Measurements from ENCODE around the gene ARHGAP15.

Gene ARHGAP15

GRCh38 chr2:143548032-143548431 lies 418.8 kb downstream of the ARHGAP15 start:
- DNase-seq: no peak

- DNase-seq: no peak
These were observed 421.3 kb downstream of the ARHGAP15 start for GRCh38 chr2:143550500-143550899.

- DNase-seq: no peak
These were observed 422.9 kb downstream of the ARHGAP15 start for GRCh38 chr2:143551971-143552650.

GRCh38 chr2:143553261-143553660 lies 424.0 kb downstream of the ARHGAP15 start:
- no peak for DNase-seq

- no peak for DNase-seq
These were observed 429.4 kb downstream of the ARHGAP15 start for GRCh38 chr2:143558665-143559064.

- no peak for DNase-seq
These were observed 429.9 kb downstream of the ARHGAP15 start for GRCh38 chr2:143559147-143559546.

GRCh38 chr2:143560724-143561123 lies 431.5 kb downstream of the ARHGAP15 start:
- DNase-seq: no peak

GRCh38 chr2:143564419-143564818 lies 435.2 kb downstream of the ARHGAP15 start:
- no peak for DNase-seq

- DNase-seq: no peak
These were observed 442.5 kb downstream of the ARHGAP15 start for GRCh38 chr2:143571747-143572146.

GRCh38 chr2:143572421-143572820 lies 443.2 kb downstream of the ARHGAP15 start:
- no peak for DNase-seq

- DNase-seq: no peak
These were observed 444.9 kb downstream of the ARHGAP15 start for GRCh38 chr2:143574069-143574468.

- DNase-seq: no peak
These were observed 446.1 kb downstream of the ARHGAP15 start for GRCh38 chr2:143575340-143575739.

GRCh38 chr2:143577489-143577888 lies 448.3 kb downstream of the ARHGAP15 start:
- no peak for DNase-seq

GRCh38 chr2:143579456-143579855 lies 450.2 kb downstream of the ARHGAP15 start:
- DNase-seq: no peak

GRCh38 chr2:143581134-143581533 lies 451.9 kb downstream of the ARHGAP15 start:
- DNase-seq: no peak

GRCh38 chr2:143582046-143582747 lies 453.0 kb downstream of the ARHGAP15 start:
- no peak for DNase-seq

- DNase-seq: no peak
These were observed 455.7 kb downstream of the ARHGAP15 start for GRCh38 chr2:143584936-143585335.

GRCh38 chr2:143586119-143586518 lies 456.9 kb downstream of the ARHGAP15 start:
- DNase-seq: no peak

GRCh38 chr2:143588746-143589145 lies 459.5 kb downstream of the ARHGAP15 start:
- no peak for DNase-seq

- no peak for DNase-seq
These were observed 464.9 kb downstream of the ARHGAP15 start for GRCh38 chr2:143594161-143594560.

GRCh38 chr2:143594745-143595144 lies 465.5 kb downstream of the ARHGAP15 start:
- DNase-seq: no peak

GRCh38 chr2:143600116-143600515 lies 470.9 kb downstream of the ARHGAP15 start:
- DNase-seq: no peak

GRCh38 chr2:143601828-143602227 lies 472.6 kb downstream of the ARHGAP15 start:
- no peak for DNase-seq

- DNase-seq: no peak
These were observed 473.9 kb downstream of the ARHGAP15 start for GRCh38 chr2:143603035-143603655.

Data from activated naive CD4-positive, alpha-beta T cell treated with anti-CD3 and anti-CD28 coated beads, Interleukin-2, amount 50 U/mL, for 16 hours (primary cell).